ENCODE measurements around the gene SLC8A2.

The SLC8A2 gene

GRCh38 chr19:47503130-47503825 lies 31.6 kb upstream of the SLC8A2 start:
- no peak for DNase-seq (ENCODE audit: extremely low spot score)
- POLR2A ChIA-PET = no interaction called here
- CTCF ChIA-PET = interaction anchor here (0.6 to 0.7 kb wide), 2 partner anchors 18 to 87 kb away, joined by 3 to 4 read pairs; no protein-coding TSS in a partner anchor
- TF ChIP-seq FOXK2 (IDR thresholded peaks at IDR 0.05) = no peak

- DNase-seq (ENCODE audit: extremely low spot score) = no peak
- ChIA-PET POLR2A (no interaction called here), CTCF (interaction anchor here (0.6 to 0.9 kb wide), 3 partner anchors 13 to 34 kb away, joined by 3 to 5 read pairs (median 3); partner anchors contain the start of gene NAPA)
- TF ChIP-seq LEF1 (IDR thresholded peaks at IDR 0.05; ENCODE audit: borderline replicate concordance) (no peak), BHLHE40 (IDR thresholded peaks at IDR 0.05; ENCODE audit: borderline replicate concordance) (no peak), ELF4 (IDR thresholded peaks at IDR 0.05) (no peak), CTBP1 (IDR thresholded peaks at IDR 0.05; ENCODE audit: borderline replicate concordance) (no peak), NFRKB (IDR thresholded peaks at IDR 0.05) (no peak), TARDBP (IDR thresholded peaks at IDR 0.05) (no peak), ARNT (IDR thresholded peaks at IDR 0.05) (no peak)
Observed at GRCh38 chr19:47499863-47500830, 28.5 kb upstream of the SLC8A2 start.

GRCh38 chr19:47499371-47499770 lies 27.7 kb upstream of the SLC8A2 start:
- no peak for DNase-seq (ENCODE audit: extremely low spot score)
- TF ChIP-seq ZNF384 (IDR thresholded peaks at IDR 0.05) (no peak), PKNOX1 (IDR thresholded peaks at IDR 0.05) (no peak), HDGF (IDR thresholded peaks at IDR 0.05; ENCODE audit: borderline replicate concordance) (no peak), BHLHE40 (IDR thresholded peaks at IDR 0.05; ENCODE audit: borderline replicate concordance) (no peak), ELF4 (IDR thresholded peaks at IDR 0.05) (no peak), L3MBTL2 (conservative IDR thresholded peaks at IDR 0.05) (no peak), LEF1 (IDR thresholded peaks at IDR 0.05; ENCODE audit: borderline replicate concordance) (no peak), FOXK2 (IDR thresholded peaks at IDR 0.05) (no peak), TARDBP (IDR thresholded peaks at IDR 0.05) (no peak), FOXA1 (IDR thresholded peaks at IDR 0.05) (no peak)
- ChIA-PET POLR2A (no interaction called here), CTCF (interaction anchor here (0.7 to 0.9 kb wide), 2 partner anchors 12 to 16 kb away, joined by 3 to 5 read pairs; partner anchors contain the start of gene NAPA)

GRCh38 chr19:47498561-47498960 lies 26.9 kb upstream of the SLC8A2 start:
- POLR2A ChIA-PET = no interaction called here
- TF ChIP-seq FOXK2 (IDR thresholded peaks at IDR 0.05) = no peak
- no peak for TF ChIP-seq BHLHE40 (IDR thresholded peaks at IDR 0.05; ENCODE audit: borderline replicate concordance)
- no peak for TF ChIP-seq PKNOX1 (IDR thresholded peaks at IDR 0.05)
- no peak for TF ChIP-seq HDGF (IDR thresholded peaks at IDR 0.05; ENCODE audit: borderline replicate concordance)
- no peak for TF ChIP-seq ZNF384 (IDR thresholded peaks at IDR 0.05)
- no peak for TF ChIP-seq ARNT (IDR thresholded peaks at IDR 0.05)
- no peak for TF ChIP-seq LEF1 (IDR thresholded peaks at IDR 0.05; ENCODE audit: borderline replicate concordance)
- TF ChIP-seq CTBP1 (IDR thresholded peaks at IDR 0.05; ENCODE audit: borderline replicate concordance) = no peak
- no peak for TF ChIP-seq TARDBP (IDR thresholded peaks at IDR 0.05)
- no peak for TF ChIP-seq SP1 (IDR thresholded peaks at IDR 0.05)
- TF ChIP-seq L3MBTL2 (conservative IDR thresholded peaks at IDR 0.05) = no peak
- no peak for TF ChIP-seq NFRKB (IDR thresholded peaks at IDR 0.05)
- TF ChIP-seq ELF4 (IDR thresholded peaks at IDR 0.05) = no peak
- TF ChIP-seq FOXM1 (IDR thresholded peaks at IDR 0.05; ENCODE audit: borderline replicate concordance) = no peak
- no peak for TF ChIP-seq SUZ12 (IDR thresholded peaks at IDR 0.05)
- TF ChIP-seq FOXA1 (IDR thresholded peaks at IDR 0.05) = no peak
- no peak for DNase-seq (ENCODE audit: extremely low spot score)
- CTCF ChIA-PET = no interaction called here

- ChIA-PET CTCF (no interaction called here), POLR2A (no interaction called here)
- TF ChIP-seq SUZ12 (IDR thresholded peaks at IDR 0.05) = no peak
- DNase-seq (ENCODE audit: extremely low spot score) = no peak
Observed at GRCh38 chr19:47497821-47498520, 26.3 kb upstream of the SLC8A2 start.

GRCh38 chr19:47497050-47497766 lies 25.5 kb upstream of the SLC8A2 start:
- ChIA-PET POLR2A (no interaction called here), CTCF (no interaction called here)
- TF ChIP-seq BHLHE40 (IDR thresholded peaks at IDR 0.05; ENCODE audit: borderline replicate concordance) (no peak), FOXA1 (IDR thresholded peaks at IDR 0.05) (no peak), SP1 (IDR thresholded peaks at IDR 0.05) (no peak), ARNT (IDR thresholded peaks at IDR 0.05) (no peak), TARDBP (IDR thresholded peaks at IDR 0.05) (no peak), NFRKB (IDR thresholded peaks at IDR 0.05) (no peak), PKNOX1 (IDR thresholded peaks at IDR 0.05) (no peak), ELF4 (IDR thresholded peaks at IDR 0.05) (no peak), FOXM1 (IDR thresholded peaks at IDR 0.05; ENCODE audit: borderline replicate concordance) (no peak), HDGF (IDR thresholded peaks at IDR 0.05; ENCODE audit: borderline replicate concordance) (no peak), ZNF384 (IDR thresholded peaks at IDR 0.05) (no peak)
- DNase-seq (ENCODE audit: extremely low spot score) = no peak

Measured in HEK293T (cell line).